GM19397 (cell line): ENCODE data around the gene MEF2B.
"Not testable (repeated sequence)": the region's sequence is repeated elsewhere in the genome, so short reads cannot be mapped to it uniquely, and the experiment has no call there.

ENCODE experiments used
- ATAC-seq: cut with Tn5 transposase; IDR thresholded peaks from one replicate; pipeline ENCODE4 v1.9.1; 2021; ENCODE audit warnings: mild to moderate bottlenecking, moderate library complexity; ENCODE audit not compliant: unreplicated experiment

The MEF2B gene

DNA sequence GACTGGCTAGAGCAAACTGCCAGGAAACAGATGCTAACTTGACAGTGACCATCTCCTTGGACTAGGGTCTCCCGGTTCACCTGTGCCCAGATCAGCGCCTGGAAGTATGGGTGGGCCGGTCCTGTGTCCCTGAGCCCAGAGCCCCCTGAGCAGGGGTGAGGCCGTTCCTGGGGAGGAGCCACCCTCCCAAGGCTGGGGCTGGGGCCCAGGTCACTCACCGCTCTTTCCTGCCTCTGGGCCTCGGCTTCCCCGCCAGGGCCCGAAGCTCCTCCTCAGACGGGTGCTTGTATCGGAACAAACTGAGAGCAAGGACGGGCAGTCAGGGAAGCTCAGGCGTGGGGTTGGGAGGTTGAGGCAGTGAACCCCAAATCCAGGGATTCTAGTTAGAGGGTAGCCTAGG is 37.2 kb downstream of the MEF2B start:
- ATAC-seq, result no peak

DNA sequence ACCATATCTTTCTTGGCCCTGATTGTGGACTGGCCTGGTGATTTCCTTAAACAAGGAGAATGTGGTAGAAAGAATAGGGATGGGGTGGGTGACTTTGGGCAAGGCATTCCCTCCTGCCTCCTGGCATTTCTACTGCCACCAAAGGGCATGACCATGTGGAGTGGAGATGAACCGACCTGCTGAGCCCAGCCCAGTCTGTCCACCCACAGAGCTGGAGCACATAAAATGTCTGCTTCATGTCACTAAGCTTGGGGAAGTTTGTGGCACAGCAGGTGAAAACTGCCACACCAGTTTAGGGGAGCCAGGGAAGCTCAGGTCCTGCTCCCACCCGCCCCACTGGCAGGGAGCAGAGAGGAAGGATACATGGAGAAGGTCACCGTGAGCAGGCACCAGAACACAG is 38.1 kb downstream of the MEF2B start:
- ATAC-seq, result no peak

DNA sequence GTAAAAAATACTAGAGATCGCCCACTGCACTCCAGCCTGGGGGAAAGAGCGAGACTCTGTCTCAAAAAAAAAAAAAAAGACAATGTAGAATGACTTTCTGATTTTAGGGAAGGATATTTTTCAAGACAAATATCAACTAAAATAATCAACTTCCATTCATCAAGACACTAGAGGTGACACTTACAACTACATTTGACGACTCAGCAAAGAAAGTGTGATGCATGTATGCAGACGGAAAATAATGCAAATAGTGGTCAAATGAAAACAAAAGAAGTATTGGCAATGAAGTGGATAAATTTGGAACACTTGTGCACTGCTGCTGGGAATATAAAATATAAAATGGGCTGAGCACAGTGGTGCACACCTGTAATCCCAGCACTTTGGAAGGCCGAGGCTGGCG is 44.0 kb downstream of the MEF2B start:
- no peak for ATAC-seq

DNA sequence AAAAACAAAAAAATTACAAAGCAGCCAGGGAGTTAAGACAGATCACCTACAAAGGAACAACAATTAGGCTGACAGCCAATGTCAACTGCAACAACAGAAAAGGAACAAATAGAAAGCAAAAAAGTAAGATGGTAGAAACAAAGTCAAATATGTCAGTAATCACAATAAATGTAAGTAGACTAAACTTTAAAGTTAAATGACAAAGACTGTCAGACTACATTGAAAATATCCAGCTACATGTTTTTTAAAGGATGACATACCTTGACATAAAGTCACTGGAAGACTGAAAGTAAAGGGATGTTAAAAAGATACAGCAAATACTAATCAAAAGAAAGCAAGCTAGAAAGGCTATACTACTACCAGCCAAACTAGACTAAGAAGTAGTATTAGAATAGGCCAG is 46.7 kb downstream of the MEF2B start:
- ATAC-seq, result no peak

DNA sequence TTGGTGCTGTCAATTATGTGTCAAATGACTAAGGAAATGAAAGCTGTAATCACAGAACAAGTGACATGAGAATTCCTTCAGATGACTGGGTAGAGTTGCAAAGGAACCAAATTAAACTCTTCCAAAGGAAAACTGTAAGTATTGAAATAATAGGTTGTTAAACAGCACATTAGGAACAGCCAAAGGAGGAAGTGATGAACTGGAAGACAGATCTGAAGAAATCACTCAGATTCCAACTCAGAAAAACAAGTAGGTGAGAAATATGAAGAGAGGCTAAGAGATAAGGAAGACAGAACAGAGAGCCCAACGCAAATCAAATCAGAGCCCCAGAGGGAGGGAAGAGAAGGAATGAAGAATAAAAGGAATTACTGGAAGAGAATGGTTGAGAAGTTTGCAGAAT is 47.2 kb downstream of the MEF2B start:
- ATAC-seq, result no peak

DNA sequence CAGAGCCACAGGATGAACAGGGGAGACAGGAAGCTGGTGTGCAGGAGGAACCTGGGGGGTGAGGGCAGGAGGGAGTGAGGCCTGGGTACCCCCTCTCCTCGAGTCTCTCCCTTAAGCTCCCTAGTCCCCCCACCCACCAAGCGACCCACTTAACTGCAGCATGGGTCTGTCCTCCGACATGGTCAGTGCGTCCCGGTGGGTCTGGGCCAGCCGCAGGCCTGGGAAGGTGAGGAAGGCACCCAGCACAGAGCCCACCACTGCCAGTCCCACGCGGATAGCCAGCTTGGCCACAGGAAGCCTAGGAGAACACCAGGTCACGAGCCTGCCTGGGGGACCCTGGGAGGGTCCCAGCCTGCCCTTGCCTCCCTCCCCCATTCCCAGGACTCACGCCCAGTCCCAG is 48.7 kb downstream of the MEF2B start:
- ATAC-seq, result no peak

DNA sequence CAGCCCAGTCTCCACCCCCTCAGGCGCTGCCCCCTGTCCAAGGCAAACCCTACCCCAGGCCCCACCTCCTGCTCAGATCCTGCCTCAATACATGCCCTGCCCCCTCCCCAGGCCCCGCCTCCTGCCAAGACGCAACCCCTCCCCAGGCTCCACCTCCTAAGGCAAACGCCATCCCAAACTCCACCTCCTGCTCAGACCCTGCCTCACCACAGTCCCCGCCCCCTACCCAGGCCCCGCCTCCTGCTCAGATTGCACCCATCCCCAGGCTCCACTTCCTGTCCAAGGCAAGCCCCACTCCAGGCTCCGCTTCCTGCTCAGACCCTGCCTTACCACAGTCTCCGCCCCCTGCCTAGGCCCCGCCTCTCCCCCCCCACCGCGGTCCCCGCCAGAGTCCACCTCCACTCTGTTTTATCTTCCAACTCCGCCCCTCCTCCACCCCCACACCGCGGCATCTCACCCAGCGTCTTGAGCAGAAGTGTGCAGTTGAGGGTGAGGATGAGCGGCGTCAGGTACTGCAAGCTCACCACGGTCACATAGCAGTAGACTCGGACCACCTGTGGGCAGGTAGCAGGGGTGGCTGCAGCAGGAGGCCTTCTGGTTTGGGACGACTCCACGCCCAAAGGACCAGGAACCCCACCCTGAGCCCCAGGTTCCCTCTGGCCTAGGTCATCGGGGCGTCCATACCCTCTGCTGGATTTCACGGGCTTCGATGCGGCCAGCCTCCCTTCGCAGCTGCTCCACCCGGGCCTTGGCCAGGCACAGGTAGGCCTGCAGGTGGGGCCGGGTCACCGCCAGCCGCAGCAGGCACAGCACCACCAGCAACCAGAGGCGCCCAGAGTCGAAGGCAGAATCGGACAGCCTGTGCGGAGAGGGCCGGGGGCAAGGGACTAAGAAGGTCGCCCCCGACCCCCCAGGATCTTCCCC is 49.5 kb downstream of the MEF2B start:
- ATAC-seq, result no peak

DNA sequence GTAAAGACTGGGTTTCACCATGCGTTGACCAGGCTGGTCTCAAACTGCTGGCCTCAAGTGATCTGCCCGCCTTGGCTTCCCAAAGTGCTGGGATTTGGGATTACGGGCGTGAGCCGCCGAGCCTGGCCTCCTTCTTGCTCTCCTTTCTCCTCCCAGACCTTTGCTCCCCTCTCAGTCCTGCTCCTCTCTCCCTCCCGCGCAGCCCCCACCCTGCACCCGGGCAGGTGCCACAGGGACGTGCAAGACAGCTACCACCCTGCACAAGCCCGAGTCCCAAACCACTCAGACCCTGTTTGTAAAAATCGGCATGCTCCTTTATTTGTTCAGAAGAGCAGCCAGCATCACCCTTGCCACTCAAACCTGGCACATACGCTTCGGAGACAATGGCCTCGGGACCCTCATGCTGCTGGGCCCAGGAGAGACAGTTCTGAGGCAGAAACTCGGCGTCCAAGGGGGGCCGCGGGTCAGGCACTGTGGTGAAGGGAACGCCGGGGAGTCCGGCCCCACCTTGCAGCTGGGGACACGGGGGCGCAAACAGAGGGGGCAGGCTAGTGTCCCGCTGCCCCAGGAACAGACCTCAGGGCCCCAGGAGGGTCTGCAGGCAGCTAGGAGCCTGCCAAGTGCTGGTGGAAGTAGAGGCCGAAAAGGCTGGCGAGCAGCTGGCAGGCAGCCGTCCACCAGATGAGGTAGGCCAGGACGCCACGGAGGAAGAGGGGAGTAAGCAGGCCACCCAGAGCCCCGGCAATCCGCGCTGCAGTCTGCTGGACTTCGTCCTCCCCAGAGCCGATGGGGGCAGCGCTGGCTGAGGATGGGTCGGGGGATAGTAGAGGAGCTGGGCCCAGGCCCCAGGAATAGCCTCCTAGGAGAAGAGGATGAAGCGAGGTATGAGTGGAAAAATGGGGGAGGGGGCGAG is 50.5 kb downstream of the MEF2B start:
- ATAC-seq, result no peak

DNA sequence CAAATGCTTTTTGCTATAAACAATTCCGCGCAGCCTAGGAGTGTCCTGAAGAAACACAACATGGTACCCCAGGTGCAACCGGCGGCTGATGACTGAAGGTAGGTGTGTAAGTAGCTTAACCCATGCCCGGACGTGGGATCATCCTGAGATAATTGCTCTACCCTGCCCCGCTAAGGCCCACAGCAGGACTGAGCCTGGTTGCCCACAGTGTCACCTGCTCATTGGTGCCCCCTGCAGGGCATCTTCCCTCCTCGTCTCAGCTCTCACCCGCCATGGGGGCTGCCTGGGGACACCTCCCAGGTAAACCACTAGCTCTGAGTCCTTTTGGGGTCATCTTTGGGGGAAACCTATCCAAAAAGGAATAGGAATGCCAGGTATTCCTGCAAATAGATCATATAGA is 54.1 kb downstream of the MEF2B start:
- no peak for ATAC-seq

DNA sequence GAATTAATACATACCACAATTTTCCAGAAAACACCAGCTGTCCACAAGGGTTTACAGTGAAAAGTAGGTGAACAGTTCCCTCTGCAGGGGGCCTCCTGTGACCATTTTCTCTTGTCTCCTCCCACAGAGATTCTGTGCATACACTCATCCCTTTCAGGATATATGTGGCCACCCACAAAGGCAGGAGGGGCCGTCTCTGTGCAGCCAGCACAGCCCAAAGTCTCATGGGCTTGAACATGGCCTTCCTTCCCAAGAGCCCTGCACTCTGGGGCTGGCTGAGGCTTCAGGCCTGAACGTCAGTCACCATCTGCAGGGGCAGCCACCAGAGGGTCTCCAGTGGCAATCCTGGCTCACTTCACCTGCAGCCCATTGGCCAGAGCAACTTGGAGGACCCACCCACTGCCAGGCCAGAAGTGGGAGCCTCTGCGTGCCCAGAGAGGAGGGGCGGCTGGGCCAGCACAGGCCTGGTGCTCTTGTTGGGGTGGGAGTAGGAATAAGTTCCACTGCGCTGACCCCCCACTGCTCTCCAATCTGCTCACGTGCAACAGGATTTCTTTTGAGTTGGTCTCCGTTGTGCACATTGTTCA is 56.9 kb downstream of the MEF2B start:
- ATAC-seq, result no peak

DNA sequence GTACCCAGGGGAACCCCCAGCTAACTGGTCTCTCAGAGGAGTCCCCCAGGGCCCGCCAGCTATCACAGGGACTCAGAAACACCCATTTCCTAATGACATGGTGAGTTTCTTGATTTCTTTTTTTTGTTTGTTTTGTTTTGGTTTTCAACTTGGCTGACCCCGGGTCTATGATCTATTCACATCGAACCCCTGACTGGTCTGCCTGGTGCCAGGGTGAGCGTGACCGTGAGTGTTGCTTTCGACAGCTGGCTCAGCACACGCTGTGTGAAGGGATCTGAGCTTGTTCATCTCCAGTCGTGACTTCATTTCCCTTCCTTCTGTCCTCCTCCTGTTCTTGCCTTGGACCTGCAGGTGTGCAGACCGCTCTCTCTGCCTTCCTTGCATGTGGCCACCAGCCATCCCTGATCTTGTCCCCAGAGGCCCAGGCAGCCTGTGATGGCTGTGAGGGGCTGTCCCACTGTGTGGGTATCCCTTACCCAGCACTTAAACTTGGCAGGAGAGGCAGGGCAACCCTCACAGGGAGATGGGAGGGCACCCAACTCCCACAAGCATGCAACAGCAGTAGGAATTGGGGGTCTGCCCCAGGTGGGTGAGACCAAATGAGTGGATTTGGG is 58.0 kb downstream of the MEF2B start:
- no peak for ATAC-seq

DNA sequence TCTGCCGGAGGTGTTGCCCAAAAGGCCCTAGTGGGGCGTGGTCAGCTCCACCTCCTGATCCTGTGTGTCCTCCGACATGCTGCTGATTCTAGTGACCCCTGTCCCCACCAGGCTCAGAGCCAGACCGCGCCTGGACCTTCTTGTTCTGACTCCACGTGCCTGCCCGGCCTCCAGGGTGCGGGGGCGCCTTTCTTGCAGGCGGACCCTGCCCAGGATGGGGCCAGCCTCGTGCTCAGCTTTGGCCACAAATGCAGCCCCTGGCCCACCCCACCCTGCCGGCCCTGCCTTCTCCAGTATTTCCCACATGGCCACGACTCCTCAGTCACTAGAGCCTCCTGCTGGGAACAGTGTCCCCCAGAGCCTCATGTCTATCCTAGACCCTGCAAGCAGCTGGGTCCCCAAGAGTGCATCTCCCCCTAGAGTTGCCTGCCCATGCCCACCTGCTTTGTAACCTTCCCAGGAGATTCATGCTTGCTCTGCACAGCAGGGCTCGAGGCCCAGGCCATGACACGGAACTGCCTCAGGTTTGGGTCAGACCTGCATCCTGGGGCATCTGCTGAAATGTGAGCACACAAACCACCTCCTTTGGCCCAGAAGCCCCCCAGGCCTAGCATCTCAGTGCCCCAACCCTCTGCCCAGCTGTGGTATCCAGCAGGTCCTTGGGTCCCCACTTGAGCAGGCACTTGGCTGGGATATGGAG is 58.8 kb downstream of the MEF2B start:
- no peak for ATAC-seq

DNA sequence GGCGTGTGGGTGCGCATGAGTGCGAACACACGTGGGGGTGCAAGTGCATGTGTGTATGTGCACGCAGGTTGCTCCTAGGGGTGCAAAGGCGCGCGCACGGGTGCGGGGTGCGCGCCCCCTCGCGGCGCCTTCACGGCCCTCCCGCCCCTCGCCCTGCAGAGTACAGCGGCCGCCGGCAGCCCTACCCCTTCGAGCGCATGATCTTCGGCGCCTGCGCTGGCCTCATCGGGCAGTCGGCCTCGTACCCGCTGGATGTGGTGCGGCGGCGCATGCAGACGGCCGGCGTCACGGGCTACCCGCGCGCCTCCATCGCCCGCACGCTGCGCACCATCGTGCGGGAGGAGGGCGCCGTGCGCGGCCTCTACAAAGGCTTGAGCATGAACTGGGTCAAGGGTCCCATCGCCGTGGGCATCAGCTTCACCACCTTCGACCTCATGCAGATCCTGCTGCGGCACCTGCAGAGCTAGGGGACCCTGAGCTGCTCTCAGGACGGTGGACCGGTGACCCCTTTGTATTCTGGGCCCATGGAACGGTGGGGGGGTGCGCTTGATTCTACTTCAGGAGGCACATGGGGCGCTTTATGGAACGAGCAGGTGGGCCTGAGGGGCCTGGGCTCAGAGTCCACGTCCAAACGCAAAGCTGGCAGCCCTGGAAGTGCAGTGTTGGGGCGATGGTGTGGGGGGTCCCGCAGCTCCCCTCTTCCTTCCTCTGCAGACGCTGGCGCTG is 59.5 kb downstream of the MEF2B start:
- ATAC-seq, result no peak

DNA sequence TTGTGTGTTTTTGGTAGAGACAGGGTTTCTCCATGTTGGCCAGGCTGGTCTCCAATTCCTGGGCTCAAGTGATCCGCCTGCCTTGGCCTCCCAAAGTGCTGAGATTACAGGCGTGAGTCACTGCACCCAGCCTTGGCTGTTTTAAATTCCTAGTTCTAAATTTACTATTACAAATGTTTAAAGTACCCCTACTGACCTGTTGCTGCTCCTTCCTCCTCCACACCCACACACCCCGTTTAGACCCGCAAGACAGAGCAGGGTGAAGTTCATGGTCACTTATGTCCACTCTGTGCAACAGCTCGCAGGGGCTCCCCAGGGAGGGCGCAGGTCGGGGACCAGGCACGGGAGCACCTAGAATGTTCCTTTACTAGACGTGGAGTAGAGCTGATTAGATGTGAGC is 60.5 kb downstream of the MEF2B start:
- ATAC-seq, result no peak

DNA sequence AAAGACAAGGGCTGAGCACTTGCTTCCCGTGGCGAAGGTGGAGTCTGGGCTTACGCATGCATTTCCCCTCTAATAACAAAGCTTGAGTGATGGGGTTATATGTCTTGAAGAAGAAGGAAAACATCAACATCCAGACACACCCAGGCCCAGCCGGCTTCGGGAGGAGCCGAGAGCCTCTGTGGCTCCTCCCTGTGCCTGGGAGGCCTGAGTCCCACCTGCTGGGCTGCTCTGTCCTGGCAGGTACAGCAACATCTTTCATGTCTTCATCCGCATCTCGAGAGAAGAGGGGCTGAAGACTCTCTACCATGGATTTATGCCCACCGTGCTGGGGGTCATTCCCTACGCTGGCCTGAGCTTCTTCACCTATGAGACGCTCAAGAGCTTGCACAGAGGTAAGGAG is 62.4 kb downstream of the MEF2B start:
- ATAC-seq, result no peak

DNA sequence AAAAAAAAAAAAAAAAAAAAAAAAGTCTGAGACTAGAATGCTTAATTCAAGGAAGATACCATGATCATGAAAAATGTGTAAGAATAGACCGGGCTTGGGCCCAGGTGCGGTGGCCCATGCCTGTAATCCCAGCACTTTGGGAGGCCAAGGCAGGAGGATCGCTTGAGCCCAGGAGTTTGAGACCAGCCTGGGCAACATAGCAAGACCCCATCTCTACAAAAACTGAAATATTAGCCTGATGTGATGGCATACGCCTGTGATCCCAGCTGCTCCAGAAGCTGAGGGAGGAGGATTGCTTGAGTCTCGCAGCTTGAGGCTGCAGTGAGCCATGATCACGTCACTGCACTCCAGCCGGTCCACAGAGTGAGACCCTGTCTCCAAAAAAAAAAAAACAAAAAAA is 63.1 kb downstream of the MEF2B start:
- not testable (repeated sequence) for ATAC-seq

DNA sequence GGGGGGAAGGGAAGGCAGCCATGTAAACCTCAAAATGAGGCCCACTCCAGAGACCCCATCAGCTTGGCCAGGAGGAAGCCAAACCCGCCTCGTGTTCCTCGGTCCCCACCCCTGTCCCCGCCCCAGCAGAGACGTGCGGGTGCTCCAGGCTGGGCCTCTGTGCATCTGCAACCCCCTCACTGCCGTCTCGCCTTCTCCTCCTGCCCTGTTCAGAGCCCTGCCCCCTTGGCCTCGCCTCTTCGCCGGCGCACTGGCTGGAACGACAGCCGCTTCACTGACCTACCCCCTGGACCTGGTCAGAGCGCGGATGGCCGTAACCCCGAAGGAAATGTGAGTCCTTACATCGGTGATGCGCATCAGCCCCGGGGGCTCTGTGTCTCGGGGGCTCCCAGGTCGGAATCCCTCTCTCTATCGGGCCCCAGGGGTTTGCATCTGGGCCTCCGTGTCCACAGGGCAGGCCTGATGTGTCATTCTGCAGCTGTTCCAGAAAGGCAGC is 64.0 kb downstream of the MEF2B start:
- ATAC-seq, result no peak

DNA sequence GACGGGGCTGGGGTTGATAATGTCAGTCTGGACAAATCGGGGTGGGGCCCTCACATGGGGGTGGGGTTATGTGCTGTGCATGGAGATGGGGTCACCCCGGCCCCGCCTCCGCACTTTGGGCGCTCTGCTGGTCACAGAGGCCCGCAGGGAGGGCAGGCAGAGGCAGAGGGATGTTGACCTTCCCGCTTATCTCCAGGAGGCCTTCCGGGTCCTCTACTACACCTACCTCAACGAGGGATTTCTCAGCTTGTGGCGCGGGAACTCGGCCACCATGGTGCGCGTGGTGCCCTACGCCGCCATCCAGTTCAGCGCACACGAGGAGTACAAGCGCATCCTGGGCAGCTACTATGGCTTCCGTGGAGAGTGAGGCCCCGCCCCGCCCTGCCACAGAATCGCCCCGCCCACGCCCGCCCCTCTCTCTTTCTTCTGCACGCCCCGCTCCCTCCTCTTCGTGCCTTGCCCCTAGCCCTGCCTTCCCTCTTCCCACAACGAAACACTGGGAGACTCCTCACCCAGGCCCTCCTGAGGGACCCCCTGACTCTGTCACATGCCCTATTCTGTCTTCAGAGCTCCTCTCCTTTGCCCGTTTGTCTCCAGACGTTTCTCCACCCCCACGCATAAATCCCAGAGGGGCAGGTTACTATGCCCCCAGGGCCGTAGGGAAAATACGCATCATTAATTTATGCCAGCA is 64.6 kb downstream of the MEF2B start:
- no peak for ATAC-seq

DNA sequence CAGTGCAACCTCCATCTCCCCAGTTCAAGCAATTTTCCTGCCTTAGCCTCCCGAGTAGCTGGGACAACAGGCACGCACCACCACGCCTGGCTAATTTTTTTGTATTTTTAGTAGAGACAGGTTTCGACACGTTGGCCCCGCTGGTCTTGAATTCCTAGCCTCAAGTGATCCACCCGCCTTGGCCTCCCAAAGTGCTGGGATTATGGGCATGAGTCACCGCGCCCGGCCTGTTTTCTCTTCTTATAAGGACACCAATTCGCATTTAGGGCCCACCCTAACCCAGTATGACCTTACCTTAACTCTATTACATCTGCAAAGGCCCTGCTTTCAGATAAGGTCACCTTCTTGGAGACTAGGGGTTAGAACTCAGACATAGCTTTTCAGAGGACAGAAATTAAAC is 66.9 kb downstream of the MEF2B start:
- no peak for ATAC-seq
